ENCODE data around the gene TSPEAR. TPM values are rescaled to one million over a fixed set of nuclear protein-coding genes. Genes with fewer than 3 reads are reported as not detected.
A peak's percentile ranks its signal among the peaks of the same experiment; 100 is the strongest.
"Not testable (repeated sequence)": the region's sequence is repeated elsewhere in the genome, so short reads cannot be mapped to it uniquely, and the experiment has no call there.

Gene TSPEAR
- total and polyA plus RNA-seq, 5 experiments from 2014 or later, result 0.07 TPM; not detected in 4

DNA sequence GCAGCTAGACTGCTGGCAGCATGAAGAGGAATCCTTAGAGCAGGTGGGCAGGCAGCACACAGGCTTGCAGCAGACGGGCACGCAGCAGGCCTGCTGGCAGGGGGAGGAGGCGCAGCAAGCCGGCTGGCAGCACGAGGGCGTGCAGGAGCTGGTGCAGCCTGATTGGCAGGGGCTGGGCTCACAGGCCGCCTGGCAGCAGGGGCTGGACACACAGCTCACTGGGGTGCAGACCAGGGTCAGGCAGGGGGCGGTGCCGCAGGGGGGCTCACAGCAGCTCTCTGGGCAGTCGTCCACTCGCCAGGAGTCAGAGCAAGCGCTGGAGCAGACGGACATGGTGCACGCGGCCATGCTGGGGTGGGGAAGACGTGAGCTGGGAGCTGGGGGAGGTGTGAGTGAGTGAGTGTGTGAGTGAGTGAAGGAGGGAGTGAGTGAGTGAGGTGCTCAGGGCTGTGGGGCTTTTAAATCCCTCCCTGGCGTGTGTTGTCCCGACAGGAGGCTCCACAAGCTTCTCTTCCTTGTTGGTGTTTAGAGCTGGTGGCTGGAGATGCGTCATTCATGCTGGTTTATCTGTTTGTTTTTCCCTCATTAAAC is 131.0 kb downstream of the TSPEAR start, which contains the start of gene KRTAP10-5:
KRTAP10-5 (minus strand) TSS at position 374 of the 591 bp plus-strand sequence; CDS start at position 348, 26 bp downstream.
- peak in 1 of 10 donors; percentile 50 for DNase-seq
- Mint-ChIP-seq H3K27ac (peak within 1 kb of the TSS in 8 of 10 donors; percentile 27 to 94 (median 70)), H3K4me1 (peaks cover 16 to 48% (median 30%) of the 10 kb centered on the region in 4 donors), H3K36me3 (peaks cover 0 to 15% (median 5%) of the 10 kb centered on the region in 3 donors), H3K4me3 (peak within 1 kb of the TSS in 9 of 10 donors; percentile 37 to 71 (median 55)), H3K9me3 (peaks cover 0 to 34% (median 18%) of the 10 kb centered on the region in 9 donors)
- not testable (repeated sequence) for ATAC-seq, H3K27me3 Mint-ChIP-seq
- POLR2A ChIA-PET, result interaction anchor here (1.9 kb wide), 1 partner anchor 77 kb away, joined by 5 read pairs; the partner anchor contains the start of gene KRTAP12-3

DNA sequence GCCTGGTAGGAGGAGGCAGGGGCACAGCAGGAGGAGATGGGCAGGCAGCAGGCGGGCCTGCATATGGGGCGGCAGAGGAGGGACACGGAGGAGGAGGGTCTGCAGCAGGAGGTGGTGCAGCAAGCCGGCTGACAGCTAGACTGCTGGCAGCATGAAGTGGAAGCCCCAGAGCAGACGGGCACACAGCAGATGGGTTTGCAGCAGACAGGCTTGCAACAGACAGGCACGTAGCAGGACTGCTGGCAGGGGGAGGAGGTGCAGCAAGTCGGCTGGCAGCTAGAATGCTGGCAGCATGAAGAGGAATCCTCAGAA is 131.6 kb downstream of the TSPEAR start:
- H3K4me1 Mint-ChIP-seq, result peaks cover 16 to 53% (median 30%) of the 10 kb centered on the region in 4 donors
- POLR2A ChIA-PET, result interaction anchor here (1.9 kb wide), 1 partner anchor 78 kb away, joined by 5 read pairs; the partner anchor contains the start of gene KRTAP12-3
- peaks cover 0 to 15% (median 5%) of the 10 kb centered on the region in 3 donors for H3K36me3 Mint-ChIP-seq
- H3K9me3 Mint-ChIP-seq, result peaks cover 0 to 35% (median 18%) of the 10 kb centered on the region in 9 donors
- no peak for DNase-seq
- ATAC-seq, result no peak
- H3K4me3 Mint-ChIP-seq, result peak overlapping the region in 6 of 10 donors; percentile 26 to 71 (median 48)
- peak overlapping the region in 3 of 10 donors; percentile 52 to 94 (median 90) for H3K27ac Mint-ChIP-seq
- H3K27me3 Mint-ChIP-seq, result peaks cover 0 to 5% (median 0%) of the 10 kb centered on the region in 5 donors

DNA sequence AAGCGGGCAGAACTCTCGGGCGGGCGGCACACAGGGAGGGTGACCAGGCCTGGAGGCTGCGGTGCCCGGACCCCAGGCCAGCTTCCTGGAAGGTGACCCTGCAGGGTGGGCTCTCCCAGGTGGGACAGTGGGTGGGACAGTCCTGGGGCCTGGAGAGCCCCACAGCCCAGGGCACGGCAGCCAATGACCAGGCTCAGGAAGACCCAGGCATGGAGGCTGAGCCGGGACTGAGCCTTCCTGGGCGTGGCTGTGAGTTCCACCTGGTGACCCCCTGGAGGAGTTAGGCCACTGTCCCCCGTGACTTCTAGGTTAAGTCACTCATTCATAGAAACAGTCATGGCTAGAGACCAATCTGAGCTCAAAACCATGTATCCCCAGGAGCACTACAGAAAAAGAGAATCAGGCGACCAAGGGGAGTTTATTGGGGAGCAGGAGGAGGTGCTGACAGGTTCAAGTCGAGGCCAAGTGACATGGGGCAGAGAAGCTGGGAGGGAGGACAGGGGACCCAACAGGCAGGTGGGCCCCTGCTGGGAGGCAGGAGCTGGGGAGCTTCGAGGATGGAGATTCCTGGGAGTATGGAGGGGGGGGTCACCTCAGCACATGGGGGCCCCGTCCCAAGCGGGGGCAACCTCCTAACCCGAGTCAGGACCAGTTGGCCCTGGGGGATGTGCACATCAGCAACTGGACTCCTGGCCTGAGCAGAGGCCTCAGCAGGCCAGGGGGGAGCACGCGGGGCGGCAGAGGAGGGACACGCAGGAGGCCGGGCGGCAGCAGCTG is 132.1 kb downstream of the TSPEAR start:
- H3K27ac Mint-ChIP-seq, result peak overlapping the region in 5 of 10 donors; percentile 3 to 90 (median 49)
- H3K36me3 Mint-ChIP-seq, result peaks cover 0 to 15% (median 5%) of the 10 kb centered on the region in 3 donors
- ATAC-seq, result no peak
- H3K4me3 Mint-ChIP-seq, result peak overlapping the region in 1 of 10 donors; percentile 55
- H3K4me1 Mint-ChIP-seq, result peaks cover 16 to 54% (median 29%) of the 10 kb centered on the region in 4 donors
- H3K27me3 Mint-ChIP-seq, result peaks cover 0 to 11% (median 0%) of the 10 kb centered on the region in 5 donors
- H3K9me3 Mint-ChIP-seq, result peaks cover 0 to 35% (median 18%) of the 10 kb centered on the region in 9 donors
- peak in 1 of 10 donors; percentile 42 for DNase-seq
- POLR2A ChIA-PET, result no interaction called here

DNA sequence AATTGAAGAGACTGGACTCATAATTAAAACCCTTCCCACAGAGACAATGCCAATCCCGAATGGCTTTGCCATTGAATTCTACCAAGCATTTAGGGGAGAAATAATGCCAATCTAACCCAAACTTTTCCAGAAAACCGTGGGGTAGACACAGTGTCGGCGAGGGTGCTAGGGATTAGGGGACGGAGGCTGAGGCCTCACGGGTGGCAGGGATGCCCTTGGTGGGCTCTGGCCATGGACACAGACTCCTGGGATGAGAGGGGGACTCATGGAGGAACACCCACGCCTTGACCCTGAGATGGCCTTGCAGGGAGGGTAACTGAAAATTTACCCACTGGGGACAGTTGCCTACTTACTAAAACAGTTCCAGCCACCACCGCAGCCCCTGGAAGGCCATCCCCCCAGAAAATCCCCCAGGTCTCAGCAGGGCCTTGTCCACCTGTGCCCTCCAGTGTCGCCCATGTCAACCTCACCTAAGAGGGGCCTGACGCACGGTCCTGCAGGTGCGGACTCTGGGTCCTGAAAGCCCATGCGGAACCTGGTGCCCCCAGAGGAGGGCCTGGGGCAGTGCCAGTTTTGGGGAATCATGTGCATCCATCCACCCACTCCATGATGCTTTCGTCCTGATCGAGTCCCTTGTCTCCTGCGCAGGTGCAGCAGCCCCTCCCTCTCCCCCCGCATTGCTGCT is 132.9 kb downstream of the TSPEAR start:
- Mint-ChIP-seq H3K36me3 (peaks cover 0 to 15% (median 5%) of the 10 kb centered on the region in 3 donors), H3K27me3 (peaks cover 0 to 12% (median 0%) of the 10 kb centered on the region in 5 donors), H3K9me3 (peaks cover 0 to 35% (median 18%) of the 10 kb centered on the region in 9 donors), H3K4me1 (peaks cover 12 to 47% (median 24%) of the 10 kb centered on the region in 4 donors), H3K27ac (peak overlapping the region in 2 of 10 donors; percentile 33 to 37), H3K4me3 (no peak overlapping the region)
- no peak for DNase-seq
- POLR2A ChIA-PET, result no interaction called here
- ATAC-seq, result no peak

DNA sequence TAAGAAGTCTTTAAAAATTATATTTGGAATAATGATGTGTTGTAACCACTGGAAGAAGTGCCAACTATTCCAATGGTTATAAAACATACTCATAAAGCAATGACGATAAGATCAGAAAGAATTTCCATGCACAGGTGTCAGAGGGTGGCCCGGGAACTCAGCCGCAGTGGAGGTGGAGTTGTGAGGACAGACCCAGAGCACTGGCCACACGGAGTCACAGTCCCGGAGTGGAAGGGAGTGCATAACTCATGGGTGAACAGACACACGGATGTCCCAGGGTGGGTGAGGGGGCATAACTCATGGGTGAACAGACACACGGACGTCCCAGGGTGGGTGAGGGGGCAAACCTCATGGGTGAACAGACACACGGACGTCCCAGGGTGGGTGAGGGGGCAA is 135.3 kb downstream of the TSPEAR start:
- Mint-ChIP-seq H3K9me3 (peaks cover 0 to 30% (median 10%) of the 10 kb centered on the region in 9 donors), H3K4me3 (no peak overlapping the region)
- POLR2A ChIA-PET, result no interaction called here

DNA sequence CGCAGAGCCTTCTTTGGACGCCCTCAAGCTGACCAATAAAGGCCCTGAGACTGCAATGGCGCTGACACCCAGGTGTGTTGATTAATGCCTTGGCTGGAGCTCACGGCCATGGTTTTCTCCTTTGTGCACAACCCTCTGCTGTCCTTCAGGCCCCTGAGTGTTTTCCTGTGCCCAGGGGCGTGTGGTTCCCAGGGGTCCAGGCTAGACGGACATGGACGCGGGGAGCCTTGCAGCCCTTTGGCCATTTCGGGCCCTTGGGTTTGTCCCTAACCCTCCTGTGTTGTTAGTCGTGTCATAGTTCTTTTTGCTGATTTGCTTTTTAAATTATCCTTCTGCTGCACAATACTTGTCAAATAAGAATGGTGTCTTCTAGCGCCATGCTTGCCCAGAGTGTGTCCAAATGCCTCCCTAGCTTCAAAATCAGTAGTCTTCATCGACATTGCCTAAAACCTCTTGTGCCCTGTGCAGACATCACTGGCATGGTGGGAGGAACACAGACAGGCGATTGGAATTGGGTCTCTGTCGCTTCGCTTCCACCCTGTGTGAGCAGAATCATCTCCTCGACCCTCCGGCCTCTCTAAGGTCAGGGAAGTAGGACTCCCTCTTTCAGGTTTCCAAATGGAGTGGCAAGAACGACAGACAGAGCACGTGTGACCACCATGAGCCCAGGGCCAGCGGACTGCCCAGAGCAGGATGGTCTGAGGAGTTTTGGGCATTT is 135.9 kb downstream of the TSPEAR start:
- no peak for DNase-seq
- Mint-ChIP-seq H3K4me3 (no peak overlapping the region), H3K4me1 (peaks cover 0 to 23% (median 9%) of the 10 kb centered on the region in 4 donors), H3K27ac (peak overlapping the region in 3 of 10 donors; percentile 60 to 76 (median 62)), H3K27me3 (peaks cover 0 to 12% (median 1%) of the 10 kb centered on the region in 5 donors), H3K9me3 (peaks cover 0 to 26% (median 9%) of the 10 kb centered on the region in 9 donors), H3K36me3 (peaks cover 0 to 6% (median 5%) of the 10 kb centered on the region in 3 donors)
- no peak for ATAC-seq
- POLR2A ChIA-PET, result no interaction called here

More for the DNA sequence above, 135.3 kb downstream of the TSPEAR start:
- peaks cover 0 to 8% (median 5%) of the 10 kb centered on the region in 3 donors for H3K36me3 Mint-ChIP-seq
- peak overlapping the region in 1 of 10 donors; percentile 62 for H3K27ac Mint-ChIP-seq
- ATAC-seq (no peak), DNase-seq (no peak)
- H3K27me3 Mint-ChIP-seq, result peaks cover 0 to 12% (median 1%) of the 10 kb centered on the region in 5 donors
- H3K4me1 Mint-ChIP-seq, result peaks cover under 1 to 26% (median 13%) of the 10 kb centered on the region in 4 donors

DNA sequence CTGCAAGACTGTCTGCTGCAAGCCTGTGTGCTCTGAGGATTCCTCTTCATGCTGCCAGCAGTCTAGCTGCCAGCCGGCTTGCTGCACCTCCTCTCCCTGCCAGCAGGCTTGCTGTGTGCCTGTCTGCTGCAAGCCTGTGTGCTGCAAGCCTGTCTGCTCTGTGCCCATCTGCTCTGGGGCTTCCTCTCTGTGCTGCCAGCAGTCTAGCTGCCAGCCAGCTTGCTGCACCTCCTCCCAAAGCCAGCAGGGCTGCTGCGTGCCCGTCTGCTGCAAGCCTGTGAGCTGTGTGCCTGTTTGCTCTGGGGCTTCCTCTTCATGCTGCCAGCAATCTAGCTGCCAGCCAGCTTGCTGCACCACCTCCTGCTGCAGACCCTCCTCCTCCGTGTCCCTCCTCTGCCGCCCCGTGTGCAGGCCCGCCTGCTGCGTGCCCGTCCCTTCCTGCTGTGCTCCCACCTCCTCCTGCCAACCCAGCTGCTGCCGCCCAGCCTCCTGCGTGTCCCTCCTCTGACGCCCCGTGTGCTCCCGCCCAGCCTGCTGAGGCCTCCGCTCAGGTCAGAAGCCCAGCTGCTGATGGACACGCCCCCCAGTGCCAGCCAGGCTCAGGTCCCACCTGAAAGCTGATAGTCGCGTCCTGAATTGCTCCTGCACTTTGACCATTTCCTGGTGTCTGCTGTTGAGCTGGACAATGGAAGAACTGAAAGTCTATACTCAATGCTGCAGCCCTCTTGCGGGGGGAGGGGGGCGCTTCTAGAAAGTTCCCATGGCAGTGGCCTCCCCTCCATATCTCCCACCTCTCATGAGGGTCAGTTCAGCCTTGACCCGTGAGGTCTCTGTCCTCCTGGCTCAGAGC is 136.7 kb downstream of the TSPEAR start:
- Mint-ChIP-seq H3K4me3 (peak overlapping the region in 1 of 10 donors; percentile 62), H3K27ac (peak overlapping the region in 5 of 10 donors; percentile 51 to 77 (median 62)), H3K4me1 (peaks cover 0 to 15% (median 6%) of the 10 kb centered on the region in 4 donors), H3K9me3 (peaks cover 0 to 25% (median 9%) of the 10 kb centered on the region in 9 donors), H3K36me3 (peaks cover 0 to 6% (median 5%) of the 10 kb centered on the region in 3 donors), H3K27me3 (peaks cover 0 to 12% (median 1%) of the 10 kb centered on the region in 5 donors)
- POLR2A ChIA-PET, result no interaction called here
- no peak for DNase-seq
- no peak for ATAC-seq

DNA sequence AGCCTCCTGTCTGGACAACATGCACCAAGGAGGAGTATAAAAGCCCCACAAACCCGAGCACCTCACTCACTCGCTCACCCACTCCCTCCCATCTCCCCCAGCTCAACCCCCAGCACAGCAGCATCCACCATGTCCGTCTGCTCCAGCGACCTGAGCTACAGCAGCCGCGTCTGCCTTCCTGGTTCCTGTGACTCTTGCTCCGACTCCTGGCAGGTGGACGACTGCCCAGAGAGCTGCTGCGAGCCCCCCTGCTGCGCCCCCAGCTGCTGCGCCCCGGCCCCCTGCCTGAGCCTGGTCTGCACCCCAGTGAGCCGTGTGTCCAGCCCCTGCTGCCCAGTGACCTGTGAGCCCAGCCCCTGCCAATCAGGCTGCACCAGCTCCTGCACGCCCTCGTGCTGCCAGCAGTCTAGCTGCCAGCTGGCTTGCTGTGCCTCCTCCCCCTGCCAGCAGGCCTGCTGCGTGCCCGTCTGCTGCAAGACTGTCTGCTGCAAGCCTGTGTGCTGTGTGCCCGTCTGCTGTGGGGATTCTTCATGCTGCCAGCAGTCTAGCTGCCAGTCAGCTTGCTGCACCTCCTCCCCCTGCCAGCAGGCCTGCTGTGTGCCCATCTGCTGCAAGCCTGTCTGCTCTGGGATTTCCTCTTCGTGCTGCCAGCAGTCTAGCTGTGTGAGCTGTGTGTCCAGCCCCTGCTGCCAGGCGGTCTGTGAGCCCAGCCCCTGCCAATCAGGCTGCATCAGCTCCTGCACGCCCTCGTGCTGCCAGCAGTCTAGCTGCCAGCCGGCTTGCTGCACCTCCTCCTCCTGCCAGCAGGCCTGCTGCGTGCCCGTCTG is 137.5 kb downstream of the TSPEAR start, which contains the start of gene KRTAP10-4:
KRTAP10-4 (plus strand) TSS at position 100 of the 827 bp plus-strand sequence; CDS start at position 130, 30 bp downstream.
- POLR2A ChIA-PET, H3K4me3 Mint-ChIP-seq, H3K36me3 Mint-ChIP-seq, ATAC-seq, DNase-seq: not testable (repeated sequence)
- Mint-ChIP-seq H3K27ac (peak within 1 kb of the TSS in 5 of 10 donors; percentile 23 to 76 (median 51)), H3K27me3 (peaks cover 0 to 12% (median 1%) of the 10 kb centered on the region in 5 donors), H3K4me1 (peaks cover 0 to 15% (median 6%) of the 10 kb centered on the region in 4 donors), H3K9me3 (peaks cover 0 to 25% (median 9%) of the 10 kb centered on the region in 9 donors)

DNA sequence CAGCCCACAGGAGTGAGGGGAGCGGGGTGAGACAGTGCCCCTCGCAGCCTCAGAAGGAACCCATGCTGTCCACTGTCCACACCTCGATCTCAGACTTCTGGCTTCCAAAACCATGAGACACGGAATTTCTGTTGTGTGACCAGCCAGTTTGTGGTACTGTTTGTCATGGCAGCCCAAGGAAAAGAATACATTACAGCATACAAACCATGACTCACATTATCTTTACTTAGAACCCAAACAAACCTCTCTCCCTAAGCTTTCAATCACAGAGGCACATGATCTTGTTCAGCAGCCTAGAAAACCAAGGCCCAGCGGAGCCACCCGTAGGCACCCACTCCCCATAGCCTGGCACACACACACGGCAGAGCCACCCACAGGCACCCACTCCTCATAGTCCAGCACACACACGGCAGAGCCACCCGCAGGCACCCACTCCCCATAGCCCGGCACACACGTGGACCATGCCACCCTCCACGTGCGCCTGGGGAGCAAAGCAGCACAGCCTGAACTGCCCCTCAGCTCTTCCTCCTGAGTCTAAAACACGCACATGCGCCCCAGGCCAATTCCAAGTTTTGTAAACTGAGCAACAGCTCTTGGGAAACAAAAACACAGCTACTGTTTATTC is 138.3 kb downstream of the TSPEAR start:
- Mint-ChIP-seq H3K9me3 (peaks cover 0 to 23% (median 8%) of the 10 kb centered on the region in 9 donors), H3K27me3 (peaks cover 0 to 12% (median 1%) of the 10 kb centered on the region in 5 donors), H3K27ac (peak overlapping the region in 1 of 10 donors; percentile 34), H3K36me3 (peaks cover 0 to 4% (median 3%) of the 10 kb centered on the region in 3 donors), H3K4me3 (no peak overlapping the region), H3K4me1 (peaks cover 0 to 15% (median 6%) of the 10 kb centered on the region in 4 donors)
- DNase-seq, result no peak
- POLR2A ChIA-PET, result no interaction called here
- no peak for ATAC-seq

Data from naive thymus-derived CD8-positive, alpha-beta T cell (primary cell).